HG02938 (cell line): Measurements from ENCODE around the gene TCF7L2.

Experiments
- ATAC-seq: cut with Tn5 transposase; IDR thresholded peaks from one replicate; pipeline ENCODE4 v1.9.1; 2021; ENCODE audit warnings: mild to moderate bottlenecking, moderate library complexity; ENCODE audit not compliant: unreplicated experiment

Gene TCF7L2

GRCh38 chr10:113020838-113021237 lies 70.8 kb downstream of the TCF7L2 start:
- ATAC-seq: no peak

DNA sequence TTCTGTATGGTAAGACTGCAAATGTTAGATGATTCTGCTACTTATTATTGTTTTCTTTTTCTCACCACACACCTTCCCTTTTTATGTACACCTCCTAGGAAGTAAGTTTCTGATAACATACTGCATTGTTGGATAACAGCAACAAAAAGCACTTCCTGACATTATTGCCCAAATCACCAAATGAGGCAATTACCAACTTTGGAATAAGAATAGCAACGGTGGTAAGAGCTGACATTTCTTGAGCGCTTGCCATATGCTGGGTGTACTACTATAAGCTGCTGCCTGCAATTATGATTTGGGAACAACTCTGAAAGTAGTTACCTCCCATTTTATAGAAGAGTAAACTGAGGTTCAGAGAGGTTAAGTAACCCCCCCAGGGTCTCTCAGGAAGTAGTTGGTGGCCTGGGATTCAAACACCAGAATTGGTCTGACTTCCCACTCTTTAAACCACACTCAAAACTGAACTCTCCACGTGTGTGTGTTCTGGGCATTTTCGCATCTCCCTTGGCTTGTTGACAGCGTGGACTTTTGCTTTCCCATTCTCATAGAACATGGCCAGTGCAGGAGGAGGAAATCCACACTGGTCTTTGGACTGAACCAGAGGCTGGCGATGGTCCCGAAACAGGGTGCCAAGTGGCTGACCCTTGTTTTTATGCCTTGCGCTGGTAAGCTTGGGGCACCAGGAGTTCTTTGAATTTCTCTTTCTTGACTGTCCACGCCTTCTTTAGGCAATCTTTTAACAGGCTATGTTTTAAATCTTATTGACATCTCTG lies 71.4 kb downstream of the TCF7L2 start:
- ATAC-seq: no peak

DNA sequence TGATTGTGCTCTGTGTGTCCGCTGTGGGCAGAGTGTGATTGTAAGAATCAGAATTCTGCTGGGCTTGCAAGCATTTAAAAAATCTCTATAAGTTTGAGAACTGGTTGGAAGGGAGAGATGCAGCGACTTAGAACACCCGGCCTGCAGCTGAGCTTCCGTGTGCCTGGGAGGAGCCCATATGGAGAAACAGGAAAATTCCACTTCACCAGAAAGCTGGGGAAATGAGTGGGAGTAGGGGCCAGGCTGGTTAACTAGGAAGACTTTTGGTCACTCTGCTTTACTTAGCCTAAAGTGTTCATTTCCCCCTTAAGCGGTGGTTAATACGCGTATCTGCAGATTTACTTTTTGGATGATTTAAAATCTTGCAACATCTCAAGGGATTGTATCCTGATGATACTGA lies 72.2 kb downstream of the TCF7L2 start:
- ATAC-seq: no peak

GRCh38 chr10:113023017-113023416 lies 73.0 kb downstream of the TCF7L2 start:
- no peak for ATAC-seq

GRCh38 chr10:113024930-113025329 lies 74.9 kb downstream of the TCF7L2 start:
- ATAC-seq: no peak

DNA sequence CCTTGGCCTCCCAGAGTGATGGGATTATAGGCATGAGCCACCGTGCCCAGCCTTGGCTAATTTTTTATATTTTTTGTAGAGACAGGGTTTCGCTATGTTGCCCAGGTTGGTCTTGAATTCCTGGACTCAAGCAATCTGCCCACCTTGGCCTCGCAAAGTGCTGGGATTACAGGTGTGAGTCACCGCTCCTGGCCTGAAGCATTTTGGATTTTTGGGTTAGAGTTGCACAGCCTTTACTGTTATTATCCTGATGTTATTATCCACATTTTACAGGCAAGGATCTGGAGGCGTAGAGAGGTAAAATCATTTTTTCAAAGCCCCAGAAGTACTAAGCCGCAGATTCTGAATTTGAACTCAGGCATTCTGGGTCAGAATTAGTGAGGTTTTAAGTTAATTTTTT lies 75.4 kb downstream of the TCF7L2 start:
- ATAC-seq: no peak

DNA sequence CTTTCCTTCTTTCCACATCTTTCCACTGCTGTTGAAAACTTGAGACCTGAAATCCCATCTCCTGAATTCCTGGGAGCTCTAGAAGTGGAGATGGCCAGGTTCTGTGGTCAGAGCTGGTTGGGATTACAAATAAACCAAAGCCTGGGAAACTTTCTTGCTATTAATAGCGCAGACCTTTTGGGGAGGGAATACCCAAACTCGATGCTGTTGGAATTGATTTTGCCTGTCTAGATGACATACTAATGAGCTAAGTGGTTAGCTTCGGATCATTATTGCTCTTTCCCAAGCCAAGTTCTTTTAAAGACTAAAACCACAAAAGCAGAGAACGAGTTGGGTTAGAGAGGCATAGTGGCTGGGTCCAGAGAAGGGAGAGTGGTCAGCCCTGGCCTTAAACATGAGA lies 76.6 kb downstream of the TCF7L2 start:
- no peak for ATAC-seq

DNA sequence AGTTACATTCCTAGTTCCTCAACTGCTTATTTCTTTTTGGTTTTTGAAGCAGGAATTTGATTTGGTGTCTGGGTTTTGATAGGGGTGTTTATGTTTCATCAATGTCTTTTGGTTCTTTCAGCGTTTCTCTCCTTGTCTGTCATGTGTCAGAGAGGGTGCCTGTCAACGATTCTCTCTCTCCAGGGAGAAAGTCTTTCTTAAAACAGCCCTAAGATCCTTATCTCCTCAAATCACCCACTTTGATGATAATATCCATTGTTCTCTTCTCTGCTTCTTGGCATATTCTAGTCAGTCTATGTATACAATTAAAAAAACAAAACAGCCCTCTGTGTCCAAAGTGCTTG lies 77.2 kb downstream of the TCF7L2 start:
- ATAC-seq: no peak

- no peak for ATAC-seq
Observed at GRCh38 chr10:113027574-113028455, 77.8 kb downstream of the TCF7L2 start.

DNA sequence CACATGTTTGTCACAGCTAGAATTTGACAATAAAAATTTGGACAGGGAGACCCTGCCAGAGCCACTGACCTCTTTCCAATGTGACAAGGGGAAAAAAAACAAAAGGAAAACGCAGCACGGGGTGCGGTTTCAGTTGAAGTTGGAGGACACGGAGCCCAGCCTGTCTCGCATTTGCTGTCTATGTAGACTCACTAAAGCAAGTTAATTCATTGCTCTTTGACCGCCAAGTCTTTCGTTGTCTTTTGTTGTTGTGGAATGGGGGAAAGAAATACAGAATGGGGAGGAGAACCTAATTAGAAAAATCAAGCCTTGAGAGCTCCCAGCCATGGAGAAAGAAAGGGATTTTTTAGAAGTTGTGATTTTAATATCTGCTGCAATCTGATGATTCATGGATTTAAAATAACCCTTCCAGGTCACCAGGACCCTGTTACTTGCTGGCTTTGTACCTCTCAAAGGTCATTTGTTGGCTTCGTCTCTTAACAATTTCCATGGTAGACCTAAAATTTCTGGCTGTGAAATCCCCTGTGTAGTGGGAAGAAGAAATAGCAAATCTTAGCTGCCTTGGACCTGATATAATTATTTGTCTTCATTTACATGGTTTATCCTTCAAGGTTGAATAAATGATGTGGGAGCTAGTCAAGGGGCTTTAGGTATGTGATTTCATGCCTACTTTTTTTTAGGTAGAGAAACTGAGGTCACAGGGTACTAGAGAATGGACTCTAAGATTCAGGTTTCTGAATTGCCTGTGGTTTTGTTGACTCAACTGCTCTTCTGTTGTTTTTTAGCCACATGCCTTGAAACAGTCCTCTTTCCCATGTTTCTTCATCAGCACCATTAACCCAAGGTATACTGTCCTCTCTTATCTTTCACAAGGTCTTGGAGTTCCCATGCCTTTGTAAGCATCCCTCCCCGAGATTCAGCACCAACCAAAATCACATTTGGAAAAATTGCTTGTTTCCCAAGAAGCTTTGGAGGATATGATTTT lies 78.7 kb downstream of the TCF7L2 start:
- ATAC-seq: no peak

GRCh38 chr10:113030453-113030852 lies 80.4 kb downstream of the TCF7L2 start:
- no peak for ATAC-seq

DNA sequence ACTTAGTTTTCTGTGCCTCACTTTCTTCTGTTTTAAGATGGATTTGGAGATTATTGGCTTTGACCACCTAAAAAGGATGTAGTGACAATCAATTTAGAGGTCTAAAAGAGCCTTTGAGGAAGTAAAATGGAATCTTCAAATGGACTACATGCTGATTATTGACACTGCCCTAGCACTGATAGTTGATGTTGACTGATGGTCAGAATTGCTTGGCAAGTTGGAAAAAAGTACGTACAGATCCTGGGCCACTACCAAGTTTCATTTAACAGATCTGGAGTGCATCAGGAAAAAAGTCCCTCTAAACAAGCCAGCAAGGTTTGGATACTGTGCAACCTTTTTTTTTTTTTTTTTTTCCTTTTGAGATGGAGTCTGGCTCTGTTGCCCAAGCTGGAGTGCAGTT lies 81.1 kb downstream of the TCF7L2 start:
- no peak for ATAC-seq

GRCh38 chr10:113033991-113034390 lies 83.9 kb downstream of the TCF7L2 start:
- ATAC-seq: no peak

DNA sequence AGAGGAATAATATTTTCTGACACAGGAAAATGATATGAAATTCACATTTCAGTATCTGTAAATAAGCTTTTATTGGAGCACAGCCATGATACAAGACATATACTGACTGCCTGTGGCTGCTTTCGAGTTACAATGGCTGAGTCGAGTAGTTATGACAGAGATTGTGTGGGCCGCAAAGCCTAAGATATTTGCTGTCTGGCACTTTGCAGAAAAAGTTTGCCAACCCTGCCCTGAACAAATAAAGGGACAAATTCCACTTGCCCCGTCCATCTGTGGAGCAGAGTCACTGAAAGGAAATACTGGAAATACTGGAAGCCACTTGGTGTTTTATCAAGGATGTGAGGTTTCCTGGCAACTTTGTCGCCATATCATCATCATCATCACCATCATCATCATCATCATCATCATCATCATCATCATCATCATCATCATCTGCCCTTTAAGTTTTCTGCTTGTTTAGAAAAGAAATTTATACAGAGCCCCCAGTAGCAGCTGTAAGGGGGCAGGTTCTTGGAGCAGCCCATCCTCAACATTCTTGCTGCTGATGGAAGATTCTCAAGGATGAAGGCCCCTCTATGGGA lies 85.8 kb downstream of the TCF7L2 start:
- no peak for ATAC-seq

DNA sequence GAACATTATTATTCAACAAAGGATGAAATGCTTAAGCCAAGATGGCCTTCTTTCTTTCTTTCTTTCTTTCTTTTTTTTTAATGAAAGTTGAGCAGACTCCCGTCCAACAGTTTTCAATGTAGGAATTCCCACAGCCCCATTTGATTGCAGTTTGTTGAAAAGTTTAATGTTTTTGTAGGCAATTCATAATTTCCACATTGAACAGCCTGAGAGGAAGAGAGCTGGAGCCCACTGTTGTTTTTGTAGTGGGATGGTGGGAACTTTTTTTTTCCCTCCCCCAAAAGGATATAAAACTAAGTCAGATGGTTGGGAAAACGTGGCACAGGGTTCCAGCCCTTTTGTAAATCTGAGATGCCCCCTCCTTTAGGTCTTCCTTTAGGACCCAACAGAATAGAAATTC lies 86.6 kb downstream of the TCF7L2 start:
- ATAC-seq: no peak

- ATAC-seq: no peak
Observed at GRCh38 chr10:113037218-113037617, 87.2 kb downstream of the TCF7L2 start.

DNA sequence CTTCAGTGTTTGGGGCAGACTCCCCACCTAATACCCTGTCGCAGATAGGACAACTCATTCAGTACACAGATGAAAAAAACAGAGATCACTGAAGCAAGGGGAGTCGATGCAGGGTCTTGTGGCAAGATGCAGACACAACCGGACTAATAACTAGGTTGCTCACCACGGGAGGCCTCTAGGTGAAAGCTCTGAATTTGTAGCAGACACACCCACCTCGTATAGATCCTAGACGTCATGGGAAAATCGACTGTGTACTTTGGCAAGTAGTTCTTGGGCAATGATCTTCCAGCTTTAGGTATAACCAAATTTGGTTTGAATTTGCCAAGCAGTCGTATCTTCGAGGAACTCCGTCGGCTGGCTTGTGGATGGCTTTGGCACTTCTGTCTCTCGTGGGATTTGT lies 88.1 kb downstream of the TCF7L2 start:
- no peak for ATAC-seq

DNA sequence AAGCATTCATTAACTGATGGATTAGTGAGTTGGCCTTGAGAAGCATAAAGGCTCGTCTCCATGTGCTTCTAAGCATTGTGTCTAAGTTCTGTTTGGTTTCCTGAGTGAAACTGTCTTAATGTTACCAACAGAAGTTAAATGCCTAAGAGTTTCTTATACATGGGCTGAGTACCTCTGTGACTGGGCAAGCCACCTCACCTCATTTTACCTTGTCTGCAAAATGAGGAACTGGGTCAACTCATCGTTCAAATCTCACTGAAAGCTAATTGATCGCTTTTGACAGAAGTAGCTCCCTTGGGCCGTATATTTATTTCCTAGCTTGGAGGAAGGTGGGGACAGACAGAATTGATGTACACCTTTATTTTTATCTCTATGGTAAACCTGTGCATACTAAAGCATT lies 88.9 kb downstream of the TCF7L2 start:
- ATAC-seq: no peak

DNA sequence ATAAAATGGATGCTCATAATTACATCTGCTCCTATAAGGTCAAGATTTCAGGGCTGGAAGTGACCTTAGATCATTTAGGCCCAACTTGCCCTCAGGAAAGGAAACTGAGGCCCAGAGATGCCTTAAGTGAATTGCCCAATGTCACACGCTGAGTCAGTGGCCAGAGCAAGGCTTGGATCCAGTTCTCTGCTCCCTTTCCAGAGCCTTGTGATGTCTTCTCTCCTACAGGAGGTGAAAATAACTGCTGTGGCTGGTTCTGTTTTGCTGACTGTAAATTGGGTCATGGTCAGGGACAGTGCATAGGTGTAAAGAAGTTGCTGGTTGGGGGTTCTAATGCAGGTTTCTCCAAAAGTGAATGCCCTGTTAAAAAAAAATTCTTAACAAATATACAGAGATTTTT lies 91.3 kb downstream of the TCF7L2 start:
- ATAC-seq: no peak

GRCh38 chr10:113041841-113042750 lies 92.0 kb downstream of the TCF7L2 start:
- no peak for ATAC-seq
